Left forelimb (tissue), 1 donor: ENCODE measurements around the gene INSYN2A.

Source experiments
- DNase-seq: peaks from one replicate; pipeline ENCODE4 v3.0.0-alpha.2; 2018; ENCODE audit warnings: low spot score

INSYN2A gene

DNA sequence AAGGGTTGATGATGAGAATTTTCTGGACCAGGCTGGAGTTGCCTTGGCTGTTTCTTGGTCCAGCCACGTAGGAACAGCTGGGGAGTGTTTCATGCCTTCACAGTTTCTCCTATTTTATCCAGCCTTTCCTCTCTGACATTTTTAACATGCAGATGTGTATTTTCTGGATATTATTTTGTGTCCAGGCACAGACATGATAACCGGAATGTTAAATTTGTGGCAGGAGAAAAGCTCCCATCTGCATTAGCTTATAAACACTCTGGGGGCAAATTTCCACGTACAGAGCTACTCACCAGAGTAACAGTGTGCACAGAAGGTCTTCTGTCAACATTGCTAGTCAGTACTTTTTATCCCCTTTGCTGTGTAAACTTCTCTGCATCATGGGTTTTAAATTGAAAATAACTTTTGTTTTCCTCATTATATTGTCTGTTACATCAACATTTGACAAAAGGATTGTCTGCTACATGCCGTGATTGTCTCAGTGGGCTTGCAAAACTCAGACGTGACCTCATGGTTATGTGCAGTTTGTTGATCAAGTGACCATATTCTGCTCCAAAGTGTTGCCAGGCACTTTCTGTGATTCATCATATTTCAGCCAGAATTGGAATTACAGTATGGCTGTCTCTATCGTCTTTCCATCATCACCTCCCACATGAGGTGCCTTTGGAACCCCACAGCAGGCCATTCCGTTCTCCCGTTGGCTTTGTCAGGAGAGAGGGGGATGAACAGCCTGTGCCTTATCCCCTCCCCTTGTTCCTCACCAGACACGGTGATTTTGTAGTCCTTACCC is 41.4 kb downstream of the INSYN2A start:
- DNase-seq = no peak

DNA sequence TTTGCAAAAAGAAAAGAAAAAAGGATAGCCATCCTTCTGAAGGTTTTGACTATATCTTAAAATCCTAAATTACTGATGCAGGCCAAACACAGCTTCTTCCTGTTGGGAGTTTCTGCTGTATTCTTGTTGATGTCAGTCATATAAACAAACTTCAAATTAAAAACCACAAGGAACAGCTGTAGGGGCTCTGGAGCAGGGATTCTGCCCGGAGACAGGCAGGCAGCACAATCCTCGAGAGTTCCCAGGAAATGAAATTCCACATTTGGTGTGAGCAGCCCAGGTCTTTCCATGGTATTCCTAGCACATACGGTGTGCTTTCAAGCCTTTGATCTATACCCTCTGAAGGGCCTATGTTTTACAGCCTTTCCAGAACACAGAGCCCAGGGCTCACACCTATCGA is 43.2 kb downstream of the INSYN2A start:
- no peak for DNase-seq

DNA sequence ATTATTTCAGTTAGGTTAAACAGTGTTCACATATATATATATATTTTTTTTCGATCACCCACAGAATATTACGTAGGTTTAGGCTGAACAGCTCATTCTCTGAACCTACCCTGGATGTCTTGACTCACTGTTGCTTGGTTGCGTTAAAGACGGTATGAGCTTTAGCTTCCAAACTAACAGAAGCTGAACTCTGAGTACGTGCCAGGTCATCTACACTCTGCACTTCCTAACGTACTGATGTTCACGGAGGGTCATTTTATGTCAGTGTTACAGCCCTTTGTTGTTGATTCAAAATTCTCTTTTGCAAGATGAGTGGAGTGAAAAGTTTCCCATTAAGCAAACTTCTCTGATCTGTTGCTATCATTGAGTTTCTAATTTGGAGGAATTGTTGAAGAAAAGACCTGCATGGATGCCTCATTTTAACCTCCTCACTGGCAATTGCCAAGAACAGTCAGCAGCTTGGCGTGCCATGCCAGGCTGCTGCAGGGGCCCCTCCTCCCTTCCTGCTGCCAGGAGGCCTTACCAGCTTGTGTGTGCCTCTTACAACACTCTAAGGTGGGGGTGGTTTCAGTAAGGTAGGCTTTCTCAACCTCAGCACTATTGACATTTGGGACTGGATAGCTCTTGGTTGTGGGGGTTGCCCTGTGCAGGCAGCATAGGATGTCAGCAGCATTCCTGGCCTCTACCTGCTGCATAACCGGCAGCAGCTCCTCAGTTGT is 44.3 kb downstream of the INSYN2A start:
- no peak for DNase-seq

DNA sequence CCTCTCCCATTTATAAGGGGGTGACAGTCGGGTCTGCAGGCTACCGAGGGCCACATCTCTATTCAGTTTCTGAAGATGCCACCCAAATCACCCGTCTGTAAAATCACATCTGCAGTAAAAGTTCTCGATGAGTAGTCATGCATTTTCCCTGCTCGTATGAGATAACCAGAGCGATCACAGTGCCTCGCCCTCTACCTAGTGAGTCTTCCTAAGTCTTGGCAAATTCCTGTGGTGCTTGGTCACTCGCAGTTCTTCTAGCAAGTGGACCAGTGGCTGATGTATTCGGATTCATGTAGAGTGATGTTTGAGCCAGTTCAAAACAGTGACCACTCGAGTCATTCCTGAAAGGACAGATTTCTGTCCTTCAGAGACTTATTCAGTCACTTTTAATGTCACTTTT is 44.9 kb downstream of the INSYN2A start:
- DNase-seq = no peak

DNA sequence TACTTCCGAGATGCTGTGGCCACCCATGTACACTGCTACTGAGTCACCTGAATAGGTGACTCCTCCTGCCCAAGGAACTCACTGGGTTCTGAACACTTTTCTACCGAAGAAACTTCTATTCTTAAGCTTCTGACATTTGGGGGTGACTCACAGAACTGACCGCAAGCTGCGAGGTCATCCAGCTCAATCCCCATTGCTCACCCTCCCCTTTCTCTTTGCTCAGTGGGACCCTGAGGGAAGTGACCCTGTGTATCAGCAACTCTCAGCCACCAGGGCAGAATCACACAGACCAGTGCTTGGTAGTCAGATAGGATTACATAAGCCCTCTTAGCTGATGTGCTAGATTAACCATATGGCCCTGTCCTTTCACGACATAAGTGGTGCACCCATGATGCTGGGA is 46.3 kb downstream of the INSYN2A start:
- no peak for DNase-seq

DNA sequence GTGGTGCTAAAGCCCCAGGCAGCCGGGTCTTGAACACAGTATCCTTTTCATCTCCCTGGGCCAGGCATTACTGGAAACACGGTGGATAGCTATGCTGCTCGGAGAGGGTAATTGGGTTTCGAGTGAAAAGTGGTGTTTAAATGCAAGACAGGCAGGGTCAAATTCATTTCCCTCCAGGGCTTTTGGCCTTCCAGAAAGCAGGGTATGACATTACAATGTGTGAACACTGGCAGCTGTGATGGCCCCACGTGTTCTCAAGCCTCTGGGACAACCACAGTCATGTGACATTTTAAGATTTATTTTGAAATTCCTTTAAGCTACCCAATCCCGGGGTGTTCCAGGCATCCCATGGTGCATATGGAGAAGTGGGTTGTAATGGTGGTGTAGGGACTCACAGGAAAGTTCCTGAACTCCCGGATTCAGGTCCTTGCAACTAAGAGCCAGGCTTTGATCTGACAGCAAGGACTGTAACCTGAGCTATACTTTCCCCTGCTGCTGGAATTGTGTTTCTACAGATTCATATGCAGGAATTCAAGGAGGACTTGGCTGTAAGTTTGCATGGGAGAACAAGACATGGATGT is 46.8 kb downstream of the INSYN2A start:
- no peak for DNase-seq

DNA sequence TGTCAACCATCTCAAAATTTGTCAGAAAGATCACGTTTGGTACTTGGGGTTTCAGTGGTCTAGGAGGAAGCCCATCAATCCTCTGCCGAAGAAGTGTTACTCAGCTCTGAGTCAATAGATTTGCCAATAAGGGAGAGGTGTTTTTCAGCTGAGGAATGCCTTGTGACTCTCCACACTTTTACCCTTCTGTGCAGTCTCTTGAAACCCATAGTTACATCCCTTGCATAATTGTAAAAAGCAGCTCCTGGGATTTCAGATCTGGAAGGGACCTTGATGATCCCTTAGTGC is 47.5 kb downstream of the INSYN2A start:
- no peak for DNase-seq

DNA sequence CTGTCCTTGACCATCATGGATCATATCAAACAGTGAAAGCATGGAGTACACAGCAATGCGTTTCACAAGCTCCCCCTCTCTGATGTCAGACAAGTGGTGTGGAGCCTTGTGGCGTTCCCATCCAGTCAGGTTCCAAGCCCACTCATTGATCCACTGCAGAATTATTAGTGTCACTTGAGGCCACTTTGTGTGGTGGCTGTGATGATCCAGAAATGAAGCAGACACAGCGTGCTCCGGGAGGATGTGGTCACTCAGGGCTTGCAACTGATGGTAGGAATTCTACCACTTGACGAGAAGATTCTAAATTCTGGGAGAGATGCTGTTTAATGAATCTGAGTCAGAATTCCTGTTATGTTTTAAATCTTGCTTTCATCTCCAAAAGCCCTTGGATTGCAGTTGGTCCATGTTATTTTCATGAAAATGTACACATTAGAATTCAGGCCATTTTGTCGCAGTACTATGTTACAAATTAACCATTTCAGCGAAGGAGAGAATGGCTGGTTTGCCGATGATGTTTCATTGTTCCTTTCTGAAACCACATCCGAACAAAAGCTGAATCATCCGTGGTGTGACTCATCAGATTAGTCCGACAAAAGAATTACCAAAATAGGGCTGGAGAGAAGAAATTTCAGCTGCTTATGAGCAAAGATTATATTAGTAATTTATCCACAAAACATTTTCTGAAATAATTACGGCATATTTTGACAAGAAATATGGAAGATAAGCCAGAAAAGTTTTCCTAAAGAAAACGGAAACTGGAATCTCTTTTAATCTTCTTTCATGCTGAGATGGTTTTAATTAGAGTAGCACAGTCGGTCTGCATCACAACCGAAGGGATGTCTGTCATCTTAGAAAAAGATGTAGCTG is 48.1 kb downstream of the INSYN2A start:
- no peak for DNase-seq

DNA sequence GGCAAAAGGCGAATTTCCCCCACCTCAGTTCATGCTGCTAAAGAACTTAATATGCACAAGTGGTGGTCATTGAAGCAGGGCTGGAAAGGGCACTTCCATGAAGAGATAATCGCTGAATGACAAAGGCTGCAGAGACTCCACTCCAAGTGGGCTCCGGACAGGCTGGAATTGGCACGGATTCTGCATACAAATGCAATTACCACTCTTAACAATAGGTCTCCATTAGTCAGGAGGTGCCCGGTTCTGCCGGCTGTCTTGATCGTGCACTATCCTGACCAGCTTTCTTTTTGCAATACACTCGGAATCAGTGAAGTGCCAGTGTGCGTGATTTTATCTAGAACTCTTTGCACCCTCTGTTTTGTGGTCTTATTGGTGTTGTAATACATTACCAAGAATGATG is 49.7 kb downstream of the INSYN2A start:
- peak; percentile 14 for DNase-seq
